GM18951 (cell line): Measurements from ENCODE around the gene ANO3.

Experiments used
- POLR2A ChIP-seq: IDR thresholded peaks from 4 replicates; pipeline ENCODE4 v1.6.1; 2011; ENCODE audit warnings: mild to moderate bottlenecking; ENCODE audit not compliant: insufficient read length, insufficient read depth; ENCODE audit errors: extremely low read depth
- in situ Hi-C: fragments of 300-500 bp; cut with MboI; formaldehyde crosslinking; loops from one replicate; pipeline ENCODE4 v1.12.0; 2022; ENCODE audit warnings: low sequenced_read_pairs, mixed read lengths, inconsistent platforms; ENCODE audit not compliant: unreplicated experiment

Gene ANO3

GRCh38 chr11:26410706-26411366 is 78.9 kb downstream of the ANO3 start:
- in situ Hi-C loops, result no loop called here
- TF ChIP-seq POLR2A, result no peak

DNA sequence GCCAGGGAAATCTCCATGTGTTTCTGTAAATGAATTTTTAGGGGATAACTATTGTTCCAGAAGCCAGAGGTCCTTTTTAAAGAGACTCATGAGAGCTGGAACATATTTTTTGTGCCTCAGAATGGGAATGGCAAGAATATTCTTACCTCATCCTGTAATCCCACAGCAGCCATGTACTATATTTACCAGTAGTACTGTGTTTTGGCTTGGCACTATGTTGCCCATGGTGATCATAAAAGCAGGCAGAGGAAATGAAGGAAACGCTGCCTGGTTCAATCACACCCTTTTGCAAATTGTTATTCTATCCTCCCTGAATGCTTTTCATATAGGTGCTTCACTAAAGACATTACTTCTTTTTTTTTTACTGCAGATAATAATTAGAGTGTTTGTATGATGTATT is 81.0 kb downstream of the ANO3 start:
- in situ Hi-C loops, result no loop called here
- no peak for TF ChIP-seq POLR2A

- TF ChIP-seq POLR2A, result no peak
- in situ Hi-C loops, result no loop called here
Observed at GRCh38 chr11:26418386-26418912, 86.5 kb downstream of the ANO3 start.

DNA sequence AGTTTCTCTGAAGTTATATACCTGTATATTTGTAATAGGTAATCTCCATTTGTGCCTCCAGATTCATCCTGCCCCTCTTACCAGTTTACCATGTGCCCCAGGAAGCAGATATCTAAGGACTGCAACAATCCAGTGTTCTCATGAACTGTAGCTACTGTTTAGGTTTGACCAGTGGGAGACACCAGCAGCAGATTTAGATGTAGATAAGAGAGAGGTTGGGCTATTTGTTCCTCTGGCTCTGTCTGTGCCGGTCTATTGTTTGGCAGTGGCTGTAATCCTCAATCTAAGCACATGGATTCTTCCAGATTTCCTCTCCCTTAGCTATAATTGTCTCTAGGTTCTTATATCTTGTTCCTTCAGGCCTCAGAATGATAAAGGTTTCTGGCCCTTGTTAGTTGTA is 88.4 kb downstream of the ANO3 start:
- no peak for TF ChIP-seq POLR2A
- in situ Hi-C loops, result no loop called here

- in situ Hi-C loops, result no loop called here
- no peak for TF ChIP-seq POLR2A
Observed at GRCh38 chr11:26424255-26424654, 92.3 kb downstream of the ANO3 start.

DNA sequence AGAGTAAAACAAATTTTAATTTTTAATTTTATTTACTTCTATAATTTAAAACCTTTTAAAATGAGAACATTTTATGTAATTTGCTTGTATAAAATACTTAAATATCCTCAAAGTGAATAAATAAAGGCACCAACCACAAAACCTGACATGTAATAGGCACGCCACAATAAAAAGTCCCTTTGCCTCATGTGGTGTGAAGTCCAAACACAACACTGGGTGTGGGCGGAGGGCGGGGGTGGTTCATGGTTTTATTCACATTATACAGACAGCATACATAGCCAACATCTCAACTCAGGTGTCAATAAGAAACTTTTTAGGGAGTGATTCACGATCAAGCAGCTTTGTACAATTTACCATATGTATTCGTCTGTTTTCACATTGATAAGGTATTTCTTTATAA is 107.9 kb downstream of the ANO3 start:
- in situ Hi-C loops, result no loop called here
- TF ChIP-seq POLR2A, result no peak

DNA sequence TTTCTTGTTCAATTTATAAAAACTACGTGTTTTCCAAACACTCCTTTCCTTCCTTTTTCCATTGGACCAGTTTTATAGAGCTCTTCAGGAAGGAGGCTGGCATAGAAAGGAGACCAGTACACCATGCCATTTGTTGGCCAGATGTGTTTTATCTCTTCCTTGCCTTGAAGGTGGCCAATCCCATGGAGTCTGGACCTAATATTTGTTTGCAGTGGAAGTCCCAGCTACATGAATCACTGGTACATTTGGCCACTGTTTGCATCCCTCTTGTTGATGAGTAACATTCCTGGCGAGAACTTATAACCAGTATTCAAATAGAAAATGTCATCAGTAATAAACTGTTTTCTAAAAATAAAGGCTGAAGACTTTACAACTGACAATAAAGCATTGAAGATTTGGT is 110.2 kb downstream of the ANO3 start:
- TF ChIP-seq POLR2A, result no peak

GRCh38 chr11:26443617-26444016 is 111.7 kb downstream of the ANO3 start:
- no peak for TF ChIP-seq POLR2A
- in situ Hi-C loops, result no loop called here

More for the DNA sequence above, 110.2 kb downstream of the ANO3 start:
- in situ Hi-C loops, result no loop called here

DNA sequence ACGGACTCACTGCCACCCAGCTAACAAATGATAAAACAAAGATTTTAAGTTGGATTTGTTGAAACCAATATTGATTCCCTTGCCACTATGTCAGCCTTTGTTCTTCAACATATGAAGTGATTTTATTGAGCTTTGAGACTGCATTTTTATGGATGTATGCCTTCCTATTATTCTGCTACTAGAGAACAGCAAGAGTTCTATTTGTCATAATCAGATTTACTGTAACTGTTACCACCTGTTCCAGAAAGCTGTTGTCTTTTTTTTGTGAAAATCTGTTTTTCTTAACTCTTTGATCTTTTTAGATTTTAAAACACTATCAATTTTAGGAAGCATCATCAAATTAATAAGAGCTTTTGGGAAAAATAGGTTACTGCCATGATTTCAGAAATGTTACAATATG is 125.7 kb downstream of the ANO3 start:
- in situ Hi-C loops, result no loop called here
- TF ChIP-seq POLR2A, result no peak

- in situ Hi-C loops, result no loop called here
- no peak for TF ChIP-seq POLR2A
Observed at GRCh38 chr11:26465274-26465673, 133.3 kb downstream of the ANO3 start.

DNA sequence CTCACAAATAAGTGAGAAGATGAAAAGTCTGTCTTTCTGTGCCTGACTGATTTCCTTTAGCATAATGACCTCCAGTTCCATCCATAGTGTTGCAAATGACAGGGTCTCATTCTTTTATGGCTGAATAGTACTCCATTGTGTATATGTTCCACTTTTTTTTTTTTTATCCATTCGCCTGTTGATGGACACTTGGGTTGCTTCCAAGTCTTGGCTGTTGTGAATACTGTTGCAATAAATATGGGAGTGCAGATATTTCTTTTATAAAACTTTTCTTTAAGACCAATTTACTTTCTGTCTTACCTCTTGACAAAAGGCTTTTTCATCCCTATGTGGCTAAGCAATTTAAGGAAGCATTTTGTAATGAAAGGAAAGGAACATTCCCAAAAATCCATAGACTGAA is 135.6 kb downstream of the ANO3 start:
- in situ Hi-C loops, result no loop called here
- no peak for TF ChIP-seq POLR2A

DNA sequence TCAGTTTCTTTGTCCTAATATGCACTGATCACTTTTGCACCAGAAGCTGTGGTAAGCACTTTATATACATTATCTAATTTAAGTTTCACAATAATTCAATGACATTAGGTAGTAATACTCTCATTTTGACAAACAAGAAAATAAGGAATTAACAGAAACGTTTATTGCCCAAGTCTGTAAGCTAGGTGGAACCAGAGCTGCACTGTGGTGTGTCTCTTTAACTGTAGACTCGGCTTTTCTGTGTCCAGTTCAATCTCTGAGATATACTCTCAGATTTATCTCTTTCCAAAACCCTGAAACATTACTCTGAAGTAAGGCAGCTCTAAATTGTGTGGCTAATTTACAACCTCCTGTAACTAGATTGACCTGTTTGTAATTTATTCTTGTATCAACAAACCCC is 139.1 kb downstream of the ANO3 start:
- in situ Hi-C loops, result no loop called here

GRCh38 chr11:26473216-26474194 is 141.6 kb downstream of the ANO3 start:
- no peak for TF ChIP-seq POLR2A
- in situ Hi-C loops, result no loop called here

More for the DNA sequence above, 139.1 kb downstream of the ANO3 start:
- TF ChIP-seq POLR2A, result no peak
